Stomach (tissue), 4 donors: Measurements from ENCODE around the gene KCNIP4.

ENCODE experiments used
- CTCF ChIP-seq, 7 experiments: fragments of 450-650 bp in 4 of 7; fragments of 200-600 bp in 3 of 7; sonication (generic) in 3 of 7; IDR thresholded peaks; one replicate each; pipeline ENCODE4 v1.5.1; 2016 to 2019; ENCODE audit warnings: antibody characterized with exemption in 7 of 7, control low read depth in 2 of 7, mild to moderate bottlenecking in 1 of 7
- EP300 ChIP-seq: sonication (generic); formaldehyde crosslinking; IDR thresholded peaks from one replicate; pipeline ENCODE4 v1.6.1; 2017; ENCODE audit warnings: antibody characterized with exemption
- POLR2A ChIP-seq, 4 donors: fragments of 450-650 bp; IDR thresholded peaks; one replicate each; pipeline ENCODE4 v1.6.1; 2016; ENCODE audit warnings: antibody characterized with exemption in 4 of 4, control low read depth in 2 of 4, mild to moderate bottlenecking in 1 of 4, moderate library complexity in 1 of 4
- POLR2AphosphoS5 ChIP-seq, 3 donors: sonication (generic); formaldehyde crosslinking; IDR thresholded peaks; one replicate each; pipeline ENCODE4 v1.6.1; 2016; ENCODE audit warnings: antibody characterized with exemption in 3 of 3

- TF ChIP-seq CTCF (IDR thresholded peaks at IDR 0.05) = no peak
- TF ChIP-seq POLR2A (IDR thresholded peaks at IDR 0.05) = no peak
- TF ChIP-seq POLR2AphosphoS5 (IDR thresholded peaks at IDR 0.05) = no peak
- no peak for TF ChIP-seq EP300
Measured at GRCh38 chr4:21202959-21203358, 745.6 kb downstream of the KCNIP4 start.
